OCI-LY7 (cell line): ENCODE data around the gene STEAP3. TPM values are rescaled to one million over a fixed set of nuclear protein-coding genes. Genes with fewer than 3 reads are reported as not detected.

Source experiments
- BruUV-seq: library from RNA; stranded (reverse); fragments of 400-500 nt; replicated peaks from 2 replicates; lab custom pipeline; 2021; lab: Mats Ljungman, UMichigan
- CTCF ChIA-PET: fragments of 300-600 bp; sonication (Branson Sonifier 250); formaldehyde crosslinking; loops from one replicate; lab custom pipeline; 2022; ENCODE audit warnings: antibody characterized with exemption; ENCODE audit not compliant: unreplicated experiment; lab: Charles Lee
- POLR2A ChIA-PET: fragments of 300-600 bp; sonication (Branson Sonifier 250); formaldehyde crosslinking; loops from one replicate; lab custom pipeline; 2022; ENCODE audit warnings: antibody characterized with exemption; lab: Charles Lee
- DNase-seq: peaks from one replicate; pipeline ENCODE4 v3.0.0-alpha.2; 2015; ENCODE audit warnings: low spot score
- H2AFZ ChIP-seq: fragments of 200-600 bp; sonication (generic), shearing (Covaris generic); 2 replicates; pipeline ENCODE4 v1.6.1; 2014; ENCODE audit warnings: mild to moderate bottlenecking, antibody characterized with exemption, low read length, moderate library complexity
- H3K27ac ChIP-seq: fragments of 200-600 bp; sonication (generic); 2 replicates; pipeline ENCODE4 v1.5.1; 2014; ENCODE audit warnings: mixed run types, low read depth, mild to moderate bottlenecking, moderate library complexity, low read length, inconsistent platforms; ENCODE audit not compliant: poor library complexity, severe bottlenecking
- H3K36me3 ChIP-seq: fragments of 200-600 bp; sonication (generic); 2 replicates; pipeline ENCODE4 v1.6.1; 2014; ENCODE audit warnings: mild to moderate bottlenecking, antibody characterized with exemption, low read length, moderate library complexity, mixed read lengths; ENCODE audit not compliant: insufficient read depth
- H3K4me1 ChIP-seq: fragments of 200-600 bp; sonication (generic); 2 replicates; pipeline ENCODE4 v1.5.1; 2014; ENCODE audit warnings: mild to moderate bottlenecking, low read length; ENCODE audit not compliant: insufficient read depth, poor library complexity, severe bottlenecking
- H3K4me2 ChIP-seq: fragments of 200-600 bp; sonication (generic); 2 replicates; pipeline ENCODE4 v1.6.1; 2014; ENCODE audit warnings: mild to moderate bottlenecking, low read length
- H3K4me3 ChIP-seq: fragments of 200-600 bp; sonication (generic); 2 replicates; pipeline ENCODE4 v1.5.1; 2014; ENCODE audit warnings: mild to moderate bottlenecking, low read depth, low read length; ENCODE audit not compliant: poor library complexity, severe bottlenecking
- H3K79me2 ChIP-seq: fragments of 200-600 bp; sonication (generic); 2 replicates; pipeline ENCODE4 v1.6.1; 2016; ENCODE audit warnings: low read depth, mild to moderate bottlenecking, low read length, moderate library complexity, mixed read lengths; ENCODE audit not compliant: insufficient read depth
- H3K9me2 ChIP-seq: fragments of 200-600 bp; sonication (generic); 2 replicates; pipeline ENCODE4 v1.6.1; 2016; ENCODE audit warnings: mild to moderate bottlenecking, low read length, mixed read lengths; ENCODE audit not compliant: insufficient read depth
- H3K9me3 ChIP-seq: fragments of 200-600 bp; sonication (generic); 2 replicates; pipeline ENCODE4 v1.6.1; 2014; ENCODE audit warnings: mild to moderate bottlenecking, mixed run types, low read length, mixed read lengths
- H4K20me1 ChIP-seq: fragments of 200-600 bp; sonication (generic); 2 replicates; pipeline ENCODE4 v1.6.1; 2014; ENCODE audit warnings: mild to moderate bottlenecking, antibody characterized with exemption, low read length, moderate library complexity, mixed read lengths; ENCODE audit not compliant: insufficient read depth
- CTCF ChIP-seq: fragments of 200-600 bp; sonication (generic); conservative IDR thresholded peaks from 2 replicates; pipeline ENCODE4 v1.5.1; 2014; ENCODE audit warnings: mild to moderate bottlenecking, antibody characterized with exemption, low read length, moderate library complexity, mixed read lengths
- EZH2phosphoT487 ChIP-seq: fragments of 200-600 bp; sonication (generic); IDR thresholded peaks from 2 replicates; pipeline ENCODE4 v1.6.1; 2018; ENCODE audit warnings: low read depth, borderline replicate concordance, mild to moderate bottlenecking, mixed run types, antibody characterized with exemption, low read length, moderate library complexity, mixed read lengths
- intact Hi-C: fragments of 100-400 bp; cut with micrococcal nuclease; formaldehyde crosslinking; loops from one replicate; pipeline ENCODE4 v1.10.0; 2022; ENCODE audit not compliant: unreplicated experiment
- total RNA-seq, 2 experiments: library from RNA; depleted of rRNA in 1 of 2; stranded (reverse); fragments of >200 nt in 1 of 2; shearing (Covaris generic) in 1 of 2; gene quantifications; 2 replicates each; pipeline ENCODE4 v1.2.3, GENCODE V29; 2014 to 2022

Gene STEAP3
- total RNA-seq, 2 experiments from 2014 or later: not detected

GRCh38 chr2:119291588-119292167 lies 68.0 kb downstream of the STEAP3 start:
- no peaks in the 10 kb centered on the region for H4K20me1 ChIP-seq
- no peaks in the 10 kb centered on the region for H3K4me1 ChIP-seq
- TF ChIP-seq EZH2phosphoT487 (no peak), CTCF (no peak)
- H3K4me2 ChIP-seq: no peak overlapping the region
- ChIA-PET CTCF (no interaction called here), POLR2A (interaction anchor here (1.1 kb wide), 2 partner anchors 11 to 305 kb away, joined by 3 to 4 read pairs; no protein-coding TSS in a partner anchor)
- H3K79me2 ChIP-seq: no peaks in the 10 kb centered on the region
- no peak overlapping the region for H3K4me3 ChIP-seq
- intact Hi-C loops: loop anchor here (1.0 to 2.0 kb wide), 2 partner anchors 263 to 409 kb away; no protein-coding TSS in a partner anchor
- no peaks in the 10 kb centered on the region for H3K9me3 ChIP-seq
- no peak overlapping the region for H2AFZ ChIP-seq
- H3K9me2 ChIP-seq: no peaks in the 10 kb centered on the region
- no peaks in the 10 kb centered on the region for H3K36me3 ChIP-seq
- BruUV-seq: no TSS peak
- DNase-seq: no peak
- no peak overlapping the region for H3K27ac ChIP-seq

- no peaks in the 10 kb centered on the region for H3K36me3 ChIP-seq
- no peak overlapping the region for H3K4me2 ChIP-seq
- no peak overlapping the region for H3K27ac ChIP-seq
- BruUV-seq: no TSS peak
- H3K4me1 ChIP-seq: no peaks in the 10 kb centered on the region
- no peak overlapping the region for H3K4me3 ChIP-seq
- POLR2A ChIA-PET: interaction anchor here (0.7 to 1.1 kb wide), 3 partner anchors 10 to 305 kb away, joined by 3 to 4 read pairs (median 3); no protein-coding TSS in a partner anchor
- H3K9me3 ChIP-seq: no peaks in the 10 kb centered on the region
- no peaks in the 10 kb centered on the region for H3K79me2 ChIP-seq
- H2AFZ ChIP-seq: no peak overlapping the region
- intact Hi-C loops: no loop called here
- no peak for DNase-seq
- H4K20me1 ChIP-seq: no peaks in the 10 kb centered on the region
- TF ChIP-seq CTCF: no peak
- TF ChIP-seq EZH2phosphoT487: no peak
- H3K9me2 ChIP-seq: no peaks in the 10 kb centered on the region
- CTCF ChIA-PET: no interaction called here
These were observed 68.6 kb downstream of the STEAP3 start for GRCh38 chr2:119292226-119292625.

GRCh38 chr2:119293254-119293653 lies 69.6 kb downstream of the STEAP3 start:
- Histone ChIP-seq H3K9me2 (no peaks in the 10 kb centered on the region), H2AFZ (no peak overlapping the region), H4K20me1 (no peaks in the 10 kb centered on the region), H3K4me1 (no peaks in the 10 kb centered on the region), H3K4me3 (no peak overlapping the region), H3K9me3 (no peaks in the 10 kb centered on the region), H3K4me2 (no peak overlapping the region), H3K36me3 (no peaks in the 10 kb centered on the region), H3K79me2 (no peaks in the 10 kb centered on the region), H3K27ac (no peak overlapping the region)
- no TSS peak for BruUV-seq
- ChIA-PET CTCF (no interaction called here), POLR2A (no interaction called here)
- no peak for DNase-seq
- intact Hi-C loops: no loop called here
- TF ChIP-seq EZH2phosphoT487: no peak
- no peak for TF ChIP-seq CTCF
